ENCODE measurements around the gene GIMAP6. TPM values are rescaled to one million over a fixed set of nuclear protein-coding genes. Genes with fewer than 3 reads are reported as not detected.
"Not testable (repeated sequence)": the region's sequence is repeated elsewhere in the genome, so short reads cannot be mapped to it uniquely, and the experiment has no call there.

Gene GIMAP6
- total RNA-seq, 1 donor = 26.2 TPM

- no peak overlapping the region for H3K4me3 ChIP-seq (ENCODE audit: low read length)
Measured at GRCh38 chr7:150620617-150621371, 11.4 kb downstream of the GIMAP6 start.

GRCh38 chr7:150620061-150620460 is 12.1 kb downstream of the GIMAP6 start:
- Histone ChIP-seq H3K4me3 (ENCODE audit: low read length) (no peak overlapping the region), H3K9me3 (ENCODE audit: low read depth, low read length) (no peaks in the 10 kb centered on the region), H3K4me1 (ENCODE audit: insufficient read depth, low read length) (peaks cover 6% of the 10 kb centered on the region), H3K27me3 (ENCODE audit: insufficient read depth, low read length) (no peaks in the 10 kb centered on the region)

More at GRCh38 chr7:150620617-150621371, 11.4 kb downstream of the GIMAP6 start:
- Histone ChIP-seq H3K4me1 (ENCODE audit: insufficient read depth, low read length) (peaks cover 6% of the 10 kb centered on the region), H3K9me3 (ENCODE audit: low read depth, low read length) (no peaks in the 10 kb centered on the region), H3K27me3 (ENCODE audit: insufficient read depth, low read length) (no peaks in the 10 kb centered on the region)

- H3K9me3 ChIP-seq (ENCODE audit: low read depth, low read length); H3K4me1 ChIP-seq (ENCODE audit: insufficient read depth, low read length); H3K27me3 ChIP-seq (ENCODE audit: insufficient read depth, low read length); H3K4me3 ChIP-seq (ENCODE audit: low read length): not testable (repeated sequence)
Measured at GRCh38 chr7:150615221-150615755, 16.9 kb downstream of the GIMAP6 start.

- H3K9me3 ChIP-seq (ENCODE audit: low read depth, low read length); H3K27me3 ChIP-seq (ENCODE audit: insufficient read depth, low read length); H3K4me1 ChIP-seq (ENCODE audit: insufficient read depth, low read length); H3K4me3 ChIP-seq (ENCODE audit: low read length): not testable (repeated sequence)
Measured at GRCh38 chr7:150614426-150614825, 17.8 kb downstream of the GIMAP6 start.

- Histone ChIP-seq H3K27me3 (ENCODE audit: insufficient read depth, low read length) (no peaks in the 10 kb centered on the region), H3K4me1 (ENCODE audit: insufficient read depth, low read length) (no peaks in the 10 kb centered on the region), H3K9me3 (ENCODE audit: low read depth, low read length) (no peaks in the 10 kb centered on the region), H3K4me3 (ENCODE audit: low read length) (no peak overlapping the region)
Measured at GRCh38 chr7:150613880-150614279, 18.3 kb downstream of the GIMAP6 start.

DNA sequence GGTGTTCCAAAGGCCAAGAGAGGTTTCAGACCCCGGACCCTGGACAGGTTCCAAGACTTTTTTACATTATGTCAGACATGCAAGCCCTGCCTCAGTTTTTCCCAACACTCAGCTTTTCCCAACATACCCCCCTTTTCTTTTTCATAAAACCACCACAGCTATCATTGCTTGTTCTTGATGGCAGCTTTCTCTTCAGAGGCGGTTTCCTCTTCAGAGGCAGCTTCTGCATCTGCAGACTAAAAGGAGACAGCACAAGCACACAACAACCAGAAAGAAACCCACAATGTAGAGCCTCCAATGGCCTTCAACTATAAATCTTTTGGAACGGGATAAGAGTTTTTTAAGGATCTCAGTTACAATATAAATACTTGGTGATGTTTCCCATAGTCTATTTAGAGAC is 19.3 kb downstream of the GIMAP6 start:
- Histone ChIP-seq H3K27me3 (ENCODE audit: insufficient read depth, low read length) (no peaks in the 10 kb centered on the region), H3K4me3 (ENCODE audit: low read length) (no peak overlapping the region), H3K4me1 (ENCODE audit: insufficient read depth, low read length) (no peaks in the 10 kb centered on the region), H3K9me3 (ENCODE audit: low read depth, low read length) (no peaks in the 10 kb centered on the region)

DNA sequence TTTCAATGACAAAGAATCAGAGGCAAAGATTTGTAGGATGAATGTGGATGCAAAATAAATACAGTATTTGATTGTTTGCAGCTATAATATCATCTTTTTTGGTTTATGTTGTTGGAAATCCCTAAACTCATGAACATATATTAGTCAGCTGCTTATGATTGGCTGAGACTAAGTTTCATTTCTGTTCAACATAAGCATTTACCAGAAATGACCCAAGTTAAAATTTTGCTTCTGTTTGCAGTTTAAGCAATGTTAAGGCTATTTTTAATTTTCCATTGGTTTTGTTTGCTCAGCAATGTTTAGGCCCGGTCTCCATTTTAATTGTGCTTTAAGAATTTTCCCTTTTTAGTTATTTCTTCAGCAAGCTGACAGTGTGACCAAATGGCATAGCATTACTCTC is 22.0 kb downstream of the GIMAP6 start:
- H3K9me3 ChIP-seq (ENCODE audit: low read depth, low read length) = no peaks in the 10 kb centered on the region
- no peak overlapping the region for H3K4me3 ChIP-seq (ENCODE audit: low read length)
- no peaks in the 10 kb centered on the region for H3K27me3 ChIP-seq (ENCODE audit: insufficient read depth, low read length)
- no peaks in the 10 kb centered on the region for H3K4me1 ChIP-seq (ENCODE audit: insufficient read depth, low read length)

DNA sequence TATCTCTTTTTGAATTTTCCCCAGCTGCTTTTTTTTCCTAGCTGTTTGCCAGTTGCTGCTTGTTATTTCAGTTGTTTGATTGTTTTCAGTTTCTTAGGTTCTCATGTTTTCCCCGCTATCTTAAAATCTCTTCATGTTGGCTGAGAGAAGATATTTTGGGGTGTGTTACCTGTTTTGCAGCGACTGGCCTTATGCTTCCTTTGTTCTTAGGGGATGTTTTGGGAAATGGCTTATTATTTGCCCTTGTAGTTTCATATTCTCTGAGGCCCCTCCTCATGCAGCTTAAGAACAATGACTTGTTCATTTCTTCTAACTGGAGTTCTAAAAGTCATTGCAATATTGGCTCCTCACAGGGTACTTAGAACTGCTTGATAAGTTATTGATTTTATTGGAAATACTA is 28.6 kb downstream of the GIMAP6 start:
- H3K4me1 ChIP-seq (ENCODE audit: insufficient read depth, low read length); H3K9me3 ChIP-seq (ENCODE audit: low read depth, low read length); H3K4me3 ChIP-seq (ENCODE audit: low read length); H3K27me3 ChIP-seq (ENCODE audit: insufficient read depth, low read length): not testable (repeated sequence)

- Histone ChIP-seq H3K4me1 (ENCODE audit: insufficient read depth, low read length) (no peaks in the 10 kb centered on the region), H3K27me3 (ENCODE audit: insufficient read depth, low read length) (no peaks in the 10 kb centered on the region), H3K4me3 (ENCODE audit: low read length) (no peak overlapping the region), H3K9me3 (ENCODE audit: low read depth, low read length) (peaks cover 5% of the 10 kb centered on the region)
Measured at GRCh38 chr7:150595361-150595760, 36.8 kb downstream of the GIMAP6 start.

- H3K9me3 ChIP-seq (ENCODE audit: low read depth, low read length) = peaks cover 5% of the 10 kb centered on the region
- H3K4me1 ChIP-seq (ENCODE audit: insufficient read depth, low read length) = no peaks in the 10 kb centered on the region
- no peaks in the 10 kb centered on the region for H3K27me3 ChIP-seq (ENCODE audit: insufficient read depth, low read length)
- no peak overlapping the region for H3K4me3 ChIP-seq (ENCODE audit: low read length)
Measured at GRCh38 chr7:150594805-150595204, 37.4 kb downstream of the GIMAP6 start.

- Histone ChIP-seq H3K27me3 (ENCODE audit: insufficient read depth, low read length) (no peaks in the 10 kb centered on the region), H3K4me1 (ENCODE audit: insufficient read depth, low read length) (peaks cover 31% of the 10 kb centered on the region), H3K4me3 (ENCODE audit: low read length) (no peak overlapping the region), H3K9me3 (ENCODE audit: low read depth, low read length) (peaks cover 2% of the 10 kb centered on the region)
Measured at GRCh38 chr7:150587551-150587950, 44.6 kb downstream of the GIMAP6 start.

DNA sequence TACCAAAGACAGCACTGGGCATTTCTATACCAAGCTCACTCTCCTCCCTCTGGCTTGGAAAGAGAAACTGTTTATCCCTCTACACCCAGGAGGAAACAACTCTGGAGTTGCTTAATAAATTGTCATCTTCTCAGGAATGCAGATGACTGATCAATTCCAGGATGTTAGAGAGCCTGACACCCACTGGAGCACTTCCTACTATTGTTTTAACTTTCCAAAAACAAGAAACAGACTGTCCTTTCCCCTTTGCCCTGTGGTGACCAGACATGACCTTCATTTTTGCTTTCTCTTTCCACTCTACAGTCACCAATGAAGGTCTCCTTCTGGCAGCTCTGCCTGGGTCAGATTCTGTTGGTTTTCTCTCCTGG is 45.4 kb downstream of the GIMAP6 start:
- no peaks in the 10 kb centered on the region for H3K9me3 ChIP-seq (ENCODE audit: low read depth, low read length)
- H3K4me1 ChIP-seq (ENCODE audit: insufficient read depth, low read length) = peaks cover 31% of the 10 kb centered on the region
- no peak overlapping the region for H3K4me3 ChIP-seq (ENCODE audit: low read length)
- H3K27me3 ChIP-seq (ENCODE audit: insufficient read depth, low read length) = no peaks in the 10 kb centered on the region

DNA sequence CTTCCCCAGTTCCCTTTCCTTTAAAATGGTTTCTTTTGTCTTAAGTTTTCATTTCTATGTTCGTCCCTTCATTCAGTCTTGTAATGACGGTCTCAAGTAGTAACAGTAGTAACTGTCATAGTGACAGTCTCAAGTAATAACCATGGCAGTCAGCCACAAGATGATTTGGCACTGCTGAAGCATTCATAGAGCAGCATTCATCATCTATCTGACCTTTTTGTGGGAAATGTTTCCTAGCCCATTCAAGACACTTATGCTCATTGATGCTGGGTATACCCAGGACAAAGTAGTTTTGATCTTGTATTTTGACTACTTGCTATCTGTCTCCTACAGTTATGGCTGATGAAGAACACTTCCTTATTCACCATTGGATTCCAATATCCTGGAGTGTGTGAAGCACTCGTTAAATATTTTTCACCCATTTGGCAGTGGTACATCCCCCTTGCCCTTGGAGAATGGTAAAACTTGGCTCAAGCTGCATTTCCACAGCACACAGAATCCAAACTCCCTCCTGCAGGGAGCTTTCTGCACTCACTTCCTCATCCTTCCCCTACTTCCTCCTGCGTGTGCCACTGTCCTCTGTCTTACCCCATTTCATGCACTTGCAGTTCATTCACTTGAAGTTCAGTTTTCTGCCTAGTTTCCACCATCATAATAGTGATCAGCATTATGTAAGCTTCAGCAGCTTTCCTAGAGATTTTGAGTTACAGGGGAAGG is 46.0 kb downstream of the GIMAP6 start:
- H3K4me3 ChIP-seq (ENCODE audit: low read length) = no peak overlapping the region
- peaks cover 32% of the 10 kb centered on the region for H3K4me1 ChIP-seq (ENCODE audit: insufficient read depth, low read length)
- H3K27me3 ChIP-seq (ENCODE audit: insufficient read depth, low read length) = no peaks in the 10 kb centered on the region
- peaks cover 3% of the 10 kb centered on the region for H3K9me3 ChIP-seq (ENCODE audit: low read depth, low read length)

DNA sequence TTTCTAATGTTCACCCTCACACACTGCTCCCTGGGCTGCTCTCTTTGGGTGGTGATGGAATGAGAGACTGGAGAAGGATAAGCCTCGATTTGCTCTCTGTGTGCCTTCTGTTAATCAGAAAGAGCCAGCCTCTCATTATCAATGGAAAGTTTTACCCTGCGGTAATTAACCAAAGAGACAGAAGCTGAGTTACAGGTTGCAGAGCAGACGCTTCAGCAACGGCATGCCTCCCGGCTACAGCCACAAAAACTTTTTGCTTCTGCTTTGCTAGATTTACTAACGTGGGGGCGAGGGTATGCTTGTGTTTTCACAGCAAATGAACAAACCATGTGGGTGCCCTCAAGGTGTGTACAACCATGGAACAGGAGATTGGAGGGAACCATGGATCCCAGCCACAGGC is 47.0 kb downstream of the GIMAP6 start:
- H3K4me3 ChIP-seq (ENCODE audit: low read length) = no peak overlapping the region
- H3K27me3 ChIP-seq (ENCODE audit: insufficient read depth, low read length) = no peaks in the 10 kb centered on the region
- peaks cover 10% of the 10 kb centered on the region for H3K9me3 ChIP-seq (ENCODE audit: low read depth, low read length)
- peaks cover 42% of the 10 kb centered on the region for H3K4me1 ChIP-seq (ENCODE audit: insufficient read depth, low read length)

GRCh38 chr7:150580638-150581394 is 51.4 kb downstream of the GIMAP6 start:
- Histone ChIP-seq H3K27me3 (ENCODE audit: insufficient read depth, low read length) (no peaks in the 10 kb centered on the region), H3K4me1 (ENCODE audit: insufficient read depth, low read length) (peaks cover 24% of the 10 kb centered on the region), H3K4me3 (ENCODE audit: low read length) (no peak overlapping the region), H3K9me3 (ENCODE audit: low read depth, low read length) (peaks cover 10% of the 10 kb centered on the region)

All from mononuclear cell (primary cell).